ENCODE data around the gene TGM6.

Gene TGM6

DNA sequence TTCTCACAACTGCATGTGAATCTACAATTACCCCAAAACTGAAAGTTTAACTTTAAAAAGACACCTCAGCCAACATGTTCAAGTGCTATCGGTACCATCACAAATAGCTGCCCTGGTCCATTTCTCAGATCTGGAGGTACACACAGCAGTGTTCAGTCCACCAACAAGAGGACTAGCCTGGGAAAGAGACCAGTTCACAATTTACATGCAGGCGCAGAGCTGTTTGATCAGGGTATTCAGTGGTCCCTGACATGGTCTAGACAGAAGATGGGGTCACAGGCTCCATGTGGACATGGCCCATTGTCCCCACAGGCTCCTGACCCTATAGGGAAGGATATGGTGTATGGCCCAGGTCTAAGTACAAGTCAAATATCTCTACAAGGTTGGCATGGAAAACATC, 15.6 kb upstream of the TGM6 start:
- DNase-seq, result no peak

- DNase-seq, result no peak
These were observed 15.0 kb upstream of the TGM6 start for GRCh38 chr20:2365666-2366065.

- no peak for DNase-seq
These were observed 12.1 kb upstream of the TGM6 start for GRCh38 chr20:2368621-2369020.

- DNase-seq, result no peak
These were observed 7.6 kb upstream of the TGM6 start for GRCh38 chr20:2373098-2373497.

GRCh38 chr20:2374346-2375125, 6.2 kb upstream of the TGM6 start:
- no peak for DNase-seq

- no peak for DNase-seq
These were observed 1.8 kb upstream of the TGM6 start for GRCh38 chr20:2378893-2379292.

GRCh38 chr20:2379511-2380229, 1.0 kb upstream of the TGM6 start:
- DNase-seq, result peak in 1 of 2 experiments; percentile 31

- no peak for DNase-seq
These were observed 602 bp downstream of the TGM6 start for GRCh38 chr20:2381303-2381702.

GRCh38 chr20:2382833-2383232, 2.1 kb downstream of the TGM6 start:
- no peak for DNase-seq

DNA sequence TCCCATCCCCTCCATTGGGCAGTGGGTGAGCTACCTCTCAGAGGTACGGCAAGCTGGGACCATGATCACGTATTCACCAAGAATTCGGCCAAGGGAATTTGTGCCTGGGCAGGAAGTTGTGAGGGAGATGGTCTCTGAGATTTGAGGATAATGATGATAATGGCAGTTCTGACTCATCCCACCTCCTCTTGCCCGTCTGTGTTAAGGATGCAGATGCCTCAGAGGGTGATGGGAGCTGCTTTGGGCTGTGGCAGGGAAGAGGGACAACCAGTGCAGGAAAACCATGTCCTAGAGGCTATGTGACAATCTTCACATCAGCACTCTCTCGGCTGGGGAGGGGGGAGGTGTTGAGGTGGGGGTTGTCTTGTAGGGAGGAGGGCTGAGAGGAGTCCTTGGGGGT, 4.3 kb downstream of the TGM6 start:
- no peak for DNase-seq

DNA sequence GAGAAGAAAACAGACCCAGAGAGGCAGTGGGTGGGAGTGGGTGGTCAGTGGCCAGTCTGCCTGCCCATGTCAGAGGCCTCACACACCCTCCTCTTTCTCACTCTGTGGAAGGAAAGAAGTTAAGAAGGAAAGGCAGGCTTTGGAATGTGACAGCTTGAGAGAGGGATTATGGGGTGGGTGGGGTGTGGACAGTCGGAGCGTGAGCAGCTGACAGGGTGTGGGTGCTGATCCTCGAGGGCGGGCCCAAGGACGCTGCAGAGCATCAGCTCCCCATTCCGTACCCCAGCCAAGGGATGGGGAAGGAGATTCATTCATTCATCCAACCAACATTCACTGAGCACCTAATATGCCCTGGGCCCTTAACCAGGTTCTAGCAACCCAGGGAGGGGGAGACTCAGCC, 4.8 kb downstream of the TGM6 start:
- DNase-seq, result no peak

DNA sequence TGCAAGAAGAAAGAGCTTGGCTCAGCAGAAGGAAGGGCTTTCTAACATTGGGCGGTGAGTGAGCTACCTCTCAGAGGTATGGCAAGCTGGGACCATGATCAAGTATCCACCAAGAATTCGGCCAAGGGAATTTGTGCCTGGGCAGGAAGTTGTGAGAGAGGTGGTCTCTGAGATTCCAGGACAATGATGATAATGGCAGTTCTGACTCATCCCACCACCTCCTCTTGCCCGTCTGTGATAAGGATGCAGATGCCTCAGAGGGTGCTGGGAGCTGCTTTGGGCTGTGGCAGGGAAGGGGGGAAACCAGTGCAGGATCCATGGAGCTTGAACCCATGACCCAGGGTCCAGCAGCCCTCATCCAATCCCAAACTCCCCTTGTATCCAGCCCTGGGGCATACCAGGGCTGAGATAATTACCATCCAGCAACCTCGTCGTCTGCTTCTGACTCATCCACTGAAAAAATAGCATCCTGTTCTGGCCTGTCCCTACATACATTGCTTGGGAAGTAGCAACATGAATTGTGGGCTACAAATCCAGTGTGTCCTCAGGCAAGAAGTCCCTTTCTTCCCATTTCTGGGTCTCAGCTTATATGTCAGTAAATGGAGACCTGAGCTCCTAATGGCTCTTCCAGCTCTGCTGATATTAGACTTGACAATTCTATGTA, 5.9 kb downstream of the TGM6 start:
- DNase-seq, result no peak

GRCh38 chr20:2387180-2387577, 6.5 kb downstream of the TGM6 start:
- peak; percentile 83 for DNase-seq

- DNase-seq, result no peak
These were observed 6.9 kb downstream of the TGM6 start for GRCh38 chr20:2387580-2387979.

GRCh38 chr20:2390951-2391675, 10.4 kb downstream of the TGM6 start:
- no peak for DNase-seq

DNA sequence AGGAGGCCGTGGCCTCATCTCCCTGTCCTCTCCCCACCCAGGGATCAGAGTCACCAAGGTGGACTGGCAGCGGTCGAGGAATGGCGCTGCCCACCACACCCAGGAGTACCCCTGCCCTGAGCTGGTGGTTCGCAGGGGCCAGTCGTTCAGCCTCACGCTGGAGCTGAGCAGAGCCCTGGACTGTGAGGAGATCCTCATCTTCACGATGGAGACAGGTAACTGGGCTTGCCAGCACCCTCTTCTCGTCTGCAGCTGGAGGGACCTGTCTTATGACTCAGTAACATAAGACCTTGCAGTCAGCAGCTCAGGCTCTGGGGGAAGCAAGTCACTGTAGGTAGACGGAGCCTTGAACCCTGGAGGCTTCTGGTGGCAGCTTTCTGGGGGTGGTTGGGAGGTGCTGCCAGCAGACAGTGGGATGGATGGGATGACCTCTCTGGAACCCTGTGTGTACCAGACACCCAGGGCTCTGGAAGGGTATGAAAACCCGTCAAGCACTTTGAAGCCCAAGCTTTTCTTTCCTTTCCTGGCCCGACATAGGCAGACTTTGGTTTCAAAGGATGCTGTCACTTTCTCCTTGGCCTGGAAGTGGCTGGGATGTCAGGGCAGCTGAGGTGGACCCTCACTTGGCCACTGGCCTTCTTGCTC, 13.8 kb downstream of the TGM6 start:
- no peak for DNase-seq

- DNase-seq, result no peak
These were observed 14.4 kb downstream of the TGM6 start for GRCh38 chr20:2395136-2395535.

DNA sequence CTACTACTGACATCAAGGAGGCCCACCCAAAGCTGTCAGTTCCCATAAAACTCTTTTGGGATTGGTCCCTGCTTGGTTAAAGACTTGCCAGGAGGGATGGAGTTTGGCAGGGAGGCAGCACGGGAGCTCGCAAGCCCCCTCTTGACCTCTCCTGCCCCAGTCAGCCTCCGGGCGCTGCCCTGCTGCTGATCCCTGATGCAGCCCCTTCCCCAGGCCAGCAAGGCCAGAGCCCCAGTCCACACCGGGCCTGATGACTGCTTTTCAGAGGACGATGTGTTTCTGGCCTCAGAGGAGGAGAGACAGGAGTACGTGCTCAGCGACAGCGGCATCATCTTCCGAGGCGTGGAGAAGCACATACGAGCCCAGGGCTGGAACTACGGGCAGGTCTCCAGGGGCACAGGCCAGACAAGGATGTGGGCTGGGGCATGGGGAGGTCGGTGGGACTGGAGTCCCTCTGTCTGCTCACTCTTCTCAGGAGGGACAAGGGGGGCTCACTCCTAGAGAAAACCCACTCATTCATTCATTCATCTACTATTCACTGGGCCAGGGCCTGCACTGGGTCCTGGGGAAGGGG, 15.6 kb downstream of the TGM6 start:
- DNase-seq, result no peak

DNA sequence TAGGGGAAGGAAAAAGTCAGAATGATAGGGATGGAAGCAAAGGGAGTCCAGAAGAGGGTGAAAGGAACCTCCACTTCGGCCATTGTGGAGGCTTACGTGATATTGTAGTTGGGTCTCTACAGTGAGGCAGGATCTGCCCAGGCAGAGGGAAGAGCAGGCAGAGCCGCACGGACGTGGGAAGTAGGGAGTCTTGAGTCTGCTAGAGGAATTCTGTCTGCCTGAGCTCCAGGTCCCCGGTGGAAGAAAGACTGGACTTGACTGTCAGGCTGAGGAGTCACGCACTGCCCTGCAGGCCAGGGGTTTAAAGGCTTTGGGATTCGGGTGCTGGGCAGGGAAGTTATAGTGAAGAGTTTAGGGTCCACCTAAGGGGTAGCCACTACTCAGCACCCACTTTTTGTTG, 16.4 kb downstream of the TGM6 start:
- DNase-seq, result no peak

DNA sequence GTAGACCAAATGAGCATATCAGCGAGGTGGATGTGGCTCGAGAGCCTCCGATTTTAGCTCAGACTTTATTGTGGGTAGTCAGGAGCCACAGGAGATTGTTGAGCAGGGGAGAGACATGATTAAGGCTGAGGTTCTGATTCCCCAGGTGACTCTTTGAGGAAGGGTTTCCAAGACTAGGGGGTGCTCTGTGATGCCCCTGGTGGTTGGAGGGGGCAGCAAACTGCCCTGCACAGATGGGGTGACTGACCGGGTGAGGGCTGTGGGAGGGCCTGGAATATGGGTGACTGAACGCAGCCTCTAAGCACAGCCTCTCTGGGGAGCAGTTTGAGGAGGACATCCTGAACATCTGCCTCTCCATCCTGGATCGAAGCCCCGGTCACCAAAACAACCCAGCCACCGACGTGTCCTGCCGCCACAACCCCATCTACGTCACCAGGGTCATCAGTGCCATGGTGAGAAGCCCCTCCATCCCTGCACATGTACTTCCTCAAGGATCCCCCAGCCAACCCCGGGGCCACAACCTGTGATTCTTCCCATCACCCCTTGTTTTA, 17.0 kb downstream of the TGM6 start:
- DNase-seq, result no peak

GRCh38 chr20:2398449-2398848, 17.7 kb downstream of the TGM6 start:
- DNase-seq, result no peak

GRCh38 chr20:2399390-2399789, 18.7 kb downstream of the TGM6 start:
- no peak for DNase-seq

All from activated T-cell treated with anti-CD3 and anti-CD28 coated beads, Interleukin-2, amount 50 U/mL, for 48 hours (primary cell).